GM21526 (cell line): ENCODE measurements around the gene SEMA4C.

Experiments used
- ATAC-seq: cut with Tn5 transposase; IDR thresholded peaks from one replicate; pipeline ENCODE4 v1.9.1; 2021; ENCODE audit warnings: moderate library complexity; ENCODE audit not compliant: unreplicated experiment, low FRiP score

SEMA4C gene

GRCh38 chr2:96869822-96870625 is at the start of gene SEMA4C:
TSS of gene SEMA4C (minus strand) at chr2:96870080. CDS start at chr2:96867886, 2,194 bp downstream.
- ATAC-seq: no peak

- no peak for ATAC-seq
Measured at GRCh38 chr2:96918754-96919550, 49.1 kb upstream of the SEMA4C start.

GRCh38 chr2:96918092-96918753 is 48.3 kb upstream of the SEMA4C start:
- no peak for ATAC-seq

- ATAC-seq: no peak
Measured at GRCh38 chr2:96916646-96917543, 47.0 kb upstream of the SEMA4C start.

GRCh38 chr2:96916156-96916630 is 46.3 kb upstream of the SEMA4C start:
- no peak for ATAC-seq

- ATAC-seq: no peak
Measured at GRCh38 chr2:96914332-96914731, 44.5 kb upstream of the SEMA4C start.

GRCh38 chr2:96913398-96914202 is 43.7 kb upstream of the SEMA4C start:
- ATAC-seq: no peak

- no peak for ATAC-seq
Measured at GRCh38 chr2:96913117-96913397, 43.2 kb upstream of the SEMA4C start.

GRCh38 chr2:96912346-96913116 is 42.7 kb upstream of the SEMA4C start:
- no peak for ATAC-seq

GRCh38 chr2:96909611-96910021 is 39.7 kb upstream of the SEMA4C start:
- ATAC-seq: no peak

GRCh38 chr2:96907115-96908041 is 37.5 kb upstream of the SEMA4C start:
- ATAC-seq: no peak

GRCh38 chr2:96906729-96907114 is 36.8 kb upstream of the SEMA4C start:
- ATAC-seq: no peak

GRCh38 chr2:96903815-96904214 is 33.9 kb upstream of the SEMA4C start:
- ATAC-seq: no peak

GRCh38 chr2:96903318-96903717 is 33.4 kb upstream of the SEMA4C start:
- no peak for ATAC-seq

- no peak for ATAC-seq
Measured at GRCh38 chr2:96900237-96900636, 30.4 kb upstream of the SEMA4C start.

- no peak for ATAC-seq
Measured at GRCh38 chr2:96899413-96899741, 29.5 kb upstream of the SEMA4C start.

- no peak for ATAC-seq
Measured at GRCh38 chr2:96898641-96899412, 28.9 kb upstream of the SEMA4C start.
